OCI-LY1 (cell line): Measurements from ENCODE around the gene EYA2.

ENCODE experiments used
- H2AFZ ChIP-seq: fragments of 200-600 bp; sonication (generic), shearing (Covaris generic); 2 replicates; pipeline ENCODE4 v1.6.0; 2014; ENCODE audit warnings: antibody characterized with exemption, mild to moderate bottlenecking, low read length
- H3F3A ChIP-seq: fragments of 200-600 bp; sonication (generic), shearing (Covaris generic); 2 replicates; pipeline ENCODE4 v1.6.0; 2014; ENCODE audit warnings: mild to moderate bottlenecking, antibody characterized with exemption, low read length, moderate library complexity; ENCODE audit not compliant: insufficient read depth
- H3K27ac ChIP-seq: fragments of 200-600 bp; sonication (generic); 2 replicates; pipeline ENCODE4 v1.5.1; 2014; ENCODE audit warnings: low read length, mixed run types, mild to moderate bottlenecking, low read depth; ENCODE audit not compliant: poor library complexity, severe bottlenecking
- H3K27me3 ChIP-seq: fragments of 200-600 bp; sonication (generic); 2 replicates; pipeline ENCODE4 v1.6.0; 2014; ENCODE audit warnings: antibody characterized with exemption, mild to moderate bottlenecking, low read length, moderate library complexity; ENCODE audit not compliant: insufficient read depth
- H3K36me3 ChIP-seq: fragments of 200-600 bp; sonication (generic); 2 replicates; pipeline ENCODE4 v1.6.1; 2014; ENCODE audit warnings: mild to moderate bottlenecking, antibody characterized with exemption, low read length, moderate library complexity, mixed read lengths; ENCODE audit not compliant: insufficient read depth
- H3K4me1 ChIP-seq: fragments of 200-600 bp; sonication (generic); 2 replicates; pipeline ENCODE4 v1.5.1; 2014; ENCODE audit warnings: mild to moderate bottlenecking, low read length, moderate library complexity; ENCODE audit not compliant: insufficient read depth, severe bottlenecking
- H3K4me2 ChIP-seq: fragments of 200-600 bp; sonication (generic), shearing (Covaris generic); 2 replicates; pipeline ENCODE4 v1.6.1; 2014; ENCODE audit warnings: low read length
- H3K4me3 ChIP-seq: fragments of 200-600 bp; sonication (generic); 2 replicates; pipeline ENCODE4 v1.5.1; 2014; ENCODE audit warnings: low read length, low read depth, mild to moderate bottlenecking, mixed read lengths; ENCODE audit not compliant: poor library complexity, severe bottlenecking
- H3K79me2 ChIP-seq: fragments of 200-600 bp; shearing (Covaris generic); 2 replicates; pipeline ENCODE4 v1.6.1; 2016; ENCODE audit warnings: mixed run types, low read length, mixed read lengths; ENCODE audit not compliant: insufficient read depth
- H3K9ac ChIP-seq: fragments of 200-600 bp; sonication (generic), shearing (Covaris generic); 2 replicates; pipeline ENCODE4 v1.6.1; 2014; ENCODE audit warnings: mild to moderate bottlenecking, low read length, mixed read lengths
- H3K9me2 ChIP-seq: fragments of 200-600 bp; sonication (generic), shearing (Covaris generic); 2 replicates; pipeline ENCODE4 v1.6.1; 2014; ENCODE audit warnings: low read depth, mild to moderate bottlenecking, low read length, mixed read lengths
- H3K9me3 ChIP-seq: fragments of 200-600 bp; shearing (Covaris generic); 2 replicates; pipeline ENCODE4 v1.6.1; 2014; ENCODE audit warnings: low read length, mixed read lengths
- H4K20me1 ChIP-seq: fragments of 200-600 bp; sonication (generic), shearing (Covaris generic); 2 replicates; pipeline ENCODE4 v1.6.0; 2016; ENCODE audit warnings: mild to moderate bottlenecking, low read length; ENCODE audit not compliant: insufficient read depth
- CTCF ChIP-seq: fragments of 200-600 bp; sonication (generic), shearing (Covaris generic); IDR thresholded peaks from 2 replicates; pipeline ENCODE4 v1.5.1; 2017; ENCODE audit warnings: mild to moderate bottlenecking, antibody characterized with exemption, low read length, moderate library complexity, mixed read lengths
- EZH2 ChIP-seq: fragments of 200-600 bp; sonication (generic), shearing (Covaris generic); IDR thresholded peaks from 2 replicates; pipeline ENCODE4 v1.8.0; 2017; ENCODE audit warnings: borderline replicate concordance, mixed run types, mild to moderate bottlenecking, antibody characterized with exemption, low read length, moderate library complexity, mixed read lengths

EYA2 gene

GRCh38 chr20:46983466-46983865 is 88.8 kb downstream of the EYA2 start:
- H3K36me3 ChIP-seq: no peaks in the 10 kb centered on the region
- no peak overlapping the region for H3K4me3 ChIP-seq
- TF ChIP-seq EZH2 (no peak), CTCF (no peak)
- H3K79me2 ChIP-seq: no peaks in the 10 kb centered on the region
- no peak overlapping the region for H3K9ac ChIP-seq
- no peak overlapping the region for H3K27ac ChIP-seq
- H3K9me3 ChIP-seq: no peaks in the 10 kb centered on the region
- no peak overlapping the region for H3K4me2 ChIP-seq
- no peak overlapping the region for H2AFZ ChIP-seq
- no peaks in the 10 kb centered on the region for H4K20me1 ChIP-seq
- H3K9me2 ChIP-seq: no peaks in the 10 kb centered on the region
- H3F3A ChIP-seq: no peaks in the 10 kb centered on the region
- no peaks in the 10 kb centered on the region for H3K4me1 ChIP-seq
- 0 out of 2 replicates have a peak, but pooled peaks cover 5% of the 10 kb centered on the region for H3K27me3 ChIP-seq

- H4K20me1 ChIP-seq: no peaks in the 10 kb centered on the region
- H3K4me2 ChIP-seq: no peak overlapping the region
- no peak overlapping the region for H3K27ac ChIP-seq
- H3K27me3 ChIP-seq: 0 out of 2 replicates have a peak, but pooled peaks cover 5% of the 10 kb centered on the region
- no peak overlapping the region for H2AFZ ChIP-seq
- no peaks in the 10 kb centered on the region for H3F3A ChIP-seq
- TF ChIP-seq EZH2: no peak
- TF ChIP-seq CTCF: no peak
- no peaks in the 10 kb centered on the region for H3K9me2 ChIP-seq
- no peak overlapping the region for H3K4me3 ChIP-seq
- no peaks in the 10 kb centered on the region for H3K36me3 ChIP-seq
- H3K9me3 ChIP-seq: no peaks in the 10 kb centered on the region
- H3K9ac ChIP-seq: no peak overlapping the region
- no peaks in the 10 kb centered on the region for H3K79me2 ChIP-seq
- H3K4me1 ChIP-seq: no peaks in the 10 kb centered on the region
Measured at GRCh38 chr20:46984405-46984804, 89.8 kb downstream of the EYA2 start.

- H3F3A ChIP-seq: no peaks in the 10 kb centered on the region
- no peak overlapping the region for H3K4me2 ChIP-seq
- H3K79me2 ChIP-seq: no peaks in the 10 kb centered on the region
- TF ChIP-seq EZH2 (no peak), CTCF (no peak)
- no peak overlapping the region for H3K4me3 ChIP-seq
- no peak overlapping the region for H3K27ac ChIP-seq
- no peaks in the 10 kb centered on the region for H3K9me2 ChIP-seq
- H3K9ac ChIP-seq: no peak overlapping the region
- H3K27me3 ChIP-seq: 0 out of 2 replicates have a peak, but pooled peaks cover 5% of the 10 kb centered on the region
- no peaks in the 10 kb centered on the region for H3K36me3 ChIP-seq
- no peak overlapping the region for H2AFZ ChIP-seq
- no peaks in the 10 kb centered on the region for H3K4me1 ChIP-seq
- no peaks in the 10 kb centered on the region for H4K20me1 ChIP-seq
- no peaks in the 10 kb centered on the region for H3K9me3 ChIP-seq
Measured at GRCh38 chr20:46985250-46985649, 90.6 kb downstream of the EYA2 start.
